AG08395 (cell line): ENCODE measurements around the gene APOL3.
"Not testable (repeated sequence)": the region's sequence is repeated elsewhere in the genome, so short reads cannot be mapped to it uniquely, and the experiment has no call there.

Experiments
- DNase-seq: peaks from one replicate; pipeline ENCODE4 v3.0.0; 2012; ENCODE audit warnings: mixed read lengths, low spot score

The APOL3 gene

GRCh38 chr22:36156515-36157419 lies 3.8 kb downstream of the APOL3 start:
- peak; percentile 79 for DNase-seq

DNA sequence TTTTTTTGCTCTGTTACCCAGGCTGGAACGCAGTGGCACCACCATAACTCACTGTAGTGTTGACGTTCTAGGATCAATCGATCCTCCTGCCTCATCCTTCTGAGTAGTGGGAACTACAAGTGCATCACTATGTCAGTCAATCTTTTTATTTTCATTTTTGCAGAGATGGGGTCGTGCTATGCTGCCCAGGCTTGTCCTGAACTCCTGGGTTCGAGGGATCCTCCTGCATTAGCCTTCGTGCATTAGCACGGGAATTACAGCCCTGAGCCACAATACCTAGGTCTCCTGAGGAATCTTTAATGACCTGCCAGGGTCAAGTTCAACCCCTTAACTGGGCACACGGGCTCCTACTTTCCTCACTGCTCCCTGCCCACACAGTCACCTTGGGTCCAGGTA lies 4.4 kb downstream of the APOL3 start:
- no peak for DNase-seq

DNA sequence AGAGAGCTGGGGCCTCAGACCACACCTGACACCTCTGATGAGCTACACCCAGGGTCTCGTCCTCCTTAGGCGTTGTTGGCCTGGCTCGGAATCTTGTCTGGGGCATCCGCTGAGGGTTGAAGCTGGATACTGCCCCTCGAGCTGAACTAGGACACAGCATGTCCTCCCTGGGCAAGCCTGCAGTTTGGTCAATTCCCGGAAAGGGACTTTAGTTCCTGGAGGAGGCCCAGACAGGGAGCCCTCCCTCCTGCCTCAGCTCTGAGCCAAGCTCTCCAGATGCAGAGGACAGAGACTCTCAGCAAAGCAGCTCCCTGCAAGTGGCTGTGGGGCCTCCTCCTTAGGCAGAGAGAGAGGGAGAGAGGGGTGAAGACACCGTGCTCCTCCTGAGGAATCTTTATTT lies 4.9 kb downstream of the APOL3 start:
- DNase-seq = peak; percentile 36

GRCh38 chr22:36154423-36154945 lies 6.1 kb downstream of the APOL3 start:
- no peak for DNase-seq

DNA sequence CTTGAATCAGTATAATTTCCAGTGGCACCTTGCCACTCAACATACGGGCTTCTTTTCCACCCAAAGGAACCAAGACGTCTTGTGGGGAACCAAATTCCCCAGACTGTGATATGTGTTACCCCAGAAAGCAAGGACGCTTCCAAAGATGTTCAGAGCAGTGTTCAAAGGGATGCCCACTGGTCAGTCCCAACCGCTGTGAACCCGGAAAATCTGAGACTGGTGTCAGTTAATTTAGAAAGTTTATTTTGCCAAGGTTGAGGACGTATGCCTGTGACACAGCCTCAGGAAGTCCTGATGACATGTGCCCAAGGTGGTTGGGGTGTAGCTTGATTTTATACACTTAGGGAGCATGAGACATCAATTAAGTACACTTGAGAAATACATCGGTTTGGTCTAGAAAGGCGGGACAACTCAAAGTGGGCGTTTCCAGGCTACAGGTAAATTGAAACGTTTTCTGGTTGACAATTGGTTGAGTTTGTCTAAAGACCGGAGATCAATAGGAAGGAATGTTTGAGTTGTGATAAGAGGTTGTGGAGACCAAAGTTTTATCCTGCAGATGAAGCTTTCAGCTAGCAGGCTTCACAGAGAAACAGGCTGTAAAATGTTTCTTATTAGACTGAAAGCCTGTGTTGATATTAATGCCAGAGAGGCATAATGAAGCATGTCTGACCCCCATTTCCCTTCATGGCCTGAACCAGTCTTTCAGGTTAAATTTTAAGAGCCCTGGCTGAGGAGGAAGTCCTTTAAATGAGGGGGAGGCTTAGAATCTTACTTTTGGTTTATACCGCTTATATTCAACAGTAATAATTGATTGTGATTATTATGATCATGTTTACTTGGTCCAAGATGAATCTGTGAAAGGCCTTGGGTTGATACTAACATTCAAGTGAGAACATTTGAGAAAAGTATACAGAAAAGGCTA lies 6.8 kb downstream of the APOL3 start:
- DNase-seq = no peak

DNA sequence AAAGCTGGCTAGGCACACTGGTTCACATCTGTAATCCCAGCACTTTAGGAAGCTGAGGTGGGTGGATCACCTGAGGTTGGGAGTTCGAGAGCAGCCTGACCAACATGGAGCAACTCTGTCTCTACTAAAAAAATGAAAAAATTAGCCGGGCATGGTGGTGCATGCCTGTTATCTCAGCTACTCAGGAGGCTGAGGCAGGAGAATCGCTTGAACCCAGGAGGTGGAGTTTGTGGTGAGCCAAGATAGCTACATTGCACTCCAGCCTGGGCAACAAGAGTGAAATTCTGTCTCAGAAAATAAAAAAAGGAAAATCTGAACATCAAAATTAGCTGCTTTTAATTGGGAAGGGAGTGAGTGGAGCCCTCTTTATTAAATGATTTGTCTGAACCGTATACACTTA lies 7.7 kb downstream of the APOL3 start:
- not testable (repeated sequence) for DNase-seq

DNA sequence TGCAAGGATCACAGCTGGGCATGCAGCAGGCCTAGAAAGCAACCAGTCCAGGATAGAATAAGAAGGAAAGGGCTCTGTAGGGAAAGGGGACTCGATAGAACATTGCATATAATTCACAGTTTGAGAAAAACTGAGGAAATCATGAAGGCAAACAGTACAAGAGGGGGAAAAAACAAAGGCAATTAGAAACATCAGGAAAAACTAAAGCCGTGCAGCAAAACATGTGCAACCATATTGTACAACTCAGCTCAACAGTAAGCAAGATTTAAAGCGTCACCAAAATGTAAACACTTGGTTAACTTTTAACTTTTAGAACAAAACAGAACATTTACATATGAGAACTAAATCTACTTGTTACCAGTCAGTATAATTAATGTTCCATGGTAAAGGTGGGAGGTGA lies 8.5 kb downstream of the APOL3 start:
- no peak for DNase-seq

DNA sequence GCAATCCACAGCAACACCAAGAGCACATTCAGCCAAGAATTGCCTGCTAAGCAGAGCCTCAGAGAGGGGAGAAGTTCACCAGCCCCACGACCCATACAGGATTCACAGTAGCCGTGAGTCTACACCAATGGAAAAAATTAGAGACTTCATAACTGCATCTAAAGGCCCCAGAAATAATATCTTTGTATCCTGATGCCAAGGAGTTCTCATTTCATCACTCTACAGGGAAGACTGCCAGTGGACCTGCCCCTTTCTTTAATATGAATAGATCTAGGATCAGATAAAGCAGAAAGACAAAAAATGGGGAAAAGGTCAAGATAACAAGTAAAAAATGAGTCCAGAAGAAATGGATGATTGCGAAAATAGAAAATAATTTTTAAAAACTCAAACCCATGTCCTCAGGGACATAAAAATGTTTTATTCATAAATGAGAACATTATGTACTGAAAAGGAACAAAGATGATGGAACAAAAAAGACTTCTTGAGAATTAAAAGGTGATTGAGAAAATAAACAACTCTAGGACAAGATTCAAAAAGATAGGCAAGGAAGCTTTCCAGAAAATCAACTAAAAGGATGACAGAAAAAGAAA lies 9.5 kb downstream of the APOL3 start:
- no peak for DNase-seq

DNA sequence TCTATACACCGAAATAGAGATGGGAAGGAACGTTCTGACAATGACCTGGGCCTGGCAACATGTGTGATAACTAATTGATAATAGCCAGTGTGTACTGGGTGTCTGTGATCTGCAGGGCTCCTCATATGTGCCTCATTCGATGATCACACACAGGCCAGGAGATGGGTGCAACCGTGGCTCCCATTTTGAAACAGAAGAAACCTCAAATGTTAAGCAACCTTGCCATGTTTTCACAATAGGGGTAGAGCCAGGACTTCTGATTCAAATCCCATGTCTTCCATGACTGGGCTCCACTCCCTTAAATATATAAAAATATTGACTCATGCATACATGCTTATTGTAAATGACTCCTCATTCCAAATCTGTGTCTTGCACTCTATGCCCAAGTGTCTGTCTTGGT lies 11.1 kb downstream of the APOL3 start:
- no peak for DNase-seq

- DNase-seq = no peak
Measured at GRCh38 chr22:36148411-36148810, 12.1 kb downstream of the APOL3 start.

- no peak for DNase-seq
Measured at GRCh38 chr22:36147196-36147791, 13.3 kb downstream of the APOL3 start.

DNA sequence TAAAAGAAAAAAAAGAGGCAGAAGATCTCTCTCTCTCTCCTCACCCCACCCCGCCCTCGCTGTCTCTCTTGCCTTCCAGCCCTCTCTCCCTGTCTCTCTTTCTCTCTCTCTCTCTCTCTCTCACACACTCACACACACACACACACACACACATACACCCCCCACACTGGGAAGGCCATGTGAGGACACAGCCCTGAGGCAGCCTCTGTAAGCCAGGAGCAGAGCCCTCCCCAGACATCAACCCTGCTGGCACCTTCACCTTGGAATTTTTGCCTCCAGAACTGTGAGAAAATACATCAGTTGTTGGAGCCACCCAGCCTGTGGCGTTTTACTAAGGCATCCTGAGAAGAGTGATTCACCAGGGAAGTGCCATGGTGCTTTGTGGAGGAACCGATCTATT lies 14.7 kb downstream of the APOL3 start:
- DNase-seq = no peak

DNA sequence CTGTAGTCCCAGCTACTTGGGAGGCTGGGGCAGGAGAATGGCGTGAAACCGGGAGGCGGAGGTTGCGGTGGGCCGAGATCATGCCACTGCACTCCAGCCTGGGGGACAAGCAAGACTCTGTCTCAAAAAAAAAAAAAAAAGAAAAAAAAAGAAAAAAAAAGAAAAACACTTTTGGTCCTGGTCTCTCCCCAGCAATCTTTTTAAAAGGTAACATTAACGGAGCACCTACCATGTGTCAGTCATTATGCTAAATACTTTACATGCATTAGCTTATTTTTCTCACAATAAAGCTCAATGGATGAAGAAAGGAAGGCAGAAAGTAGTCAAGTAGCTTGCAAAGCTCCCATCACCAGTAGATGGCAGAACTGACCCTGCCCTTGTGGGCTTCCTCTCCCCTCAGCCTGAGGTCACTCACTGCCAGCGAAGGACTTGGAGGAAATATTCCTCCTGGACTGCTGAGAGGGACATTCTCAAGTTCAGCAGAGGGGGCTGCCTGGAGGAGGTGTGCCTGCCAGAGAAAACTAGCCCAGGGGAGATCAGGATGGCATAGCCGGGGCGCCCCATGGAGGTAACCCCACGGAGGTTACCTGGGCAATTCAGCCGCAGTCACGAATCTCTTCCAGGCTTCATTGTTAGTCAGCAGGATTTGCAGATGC lies 15.5 kb downstream of the APOL3 start:
- DNase-seq = peak; percentile 68

DNA sequence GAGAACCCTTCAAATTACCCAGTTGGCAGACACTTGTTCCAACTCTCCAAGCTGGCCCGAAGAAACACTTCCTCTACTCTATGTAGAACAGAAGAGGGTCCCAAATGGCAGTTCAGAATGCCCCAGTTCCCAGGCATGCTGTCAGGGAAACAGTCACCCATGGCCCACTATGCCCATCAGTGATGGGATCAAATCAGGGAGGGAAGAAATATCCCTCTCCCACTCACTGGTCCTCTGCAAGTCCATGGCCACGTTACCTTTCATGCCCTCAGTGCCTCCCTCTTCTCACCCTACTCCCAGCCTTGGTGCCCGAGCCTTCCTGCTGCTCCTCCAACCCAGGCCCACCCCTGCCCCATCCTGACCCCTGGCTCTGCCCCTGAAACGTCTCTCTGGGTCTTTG lies 16.6 kb downstream of the APOL3 start:
- DNase-seq = no peak

DNA sequence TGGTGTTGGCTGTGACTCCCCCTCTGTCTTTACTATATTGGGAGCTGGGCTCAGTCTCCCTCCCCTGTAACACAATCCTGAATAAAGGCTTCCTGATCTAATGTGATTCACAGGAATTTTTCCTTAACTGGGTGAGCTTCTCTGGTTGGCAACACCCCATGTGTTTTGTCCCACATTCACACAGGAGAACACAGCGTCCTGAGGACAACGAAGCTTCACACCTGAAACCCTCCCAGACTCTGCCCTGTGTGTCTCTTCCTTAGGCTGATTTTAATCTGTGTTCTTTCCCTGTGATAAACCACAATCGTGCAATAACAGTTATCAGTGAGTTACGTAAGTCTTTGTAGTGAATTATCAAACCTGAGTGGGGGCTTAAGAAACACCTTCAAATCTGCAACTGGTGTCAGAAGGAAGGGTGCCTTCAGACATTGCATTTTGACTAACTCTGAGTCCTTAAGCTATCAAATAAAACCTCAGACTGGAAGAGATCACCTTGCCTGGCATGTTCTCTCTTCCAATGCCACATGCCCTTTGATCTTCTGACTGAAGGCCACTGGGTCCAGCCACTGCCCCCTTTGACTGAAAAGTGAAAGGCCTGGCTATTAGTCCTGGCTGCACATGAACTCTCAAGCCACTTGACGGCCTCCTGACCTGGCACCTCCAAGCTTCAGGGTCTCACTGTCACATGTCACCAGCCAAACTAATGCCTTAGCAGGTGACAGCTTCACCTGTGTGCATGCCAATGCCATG lies 17.3 kb downstream of the APOL3 start:
- DNase-seq = no peak

- no peak for DNase-seq
Measured at GRCh38 chr22:36141481-36141880, 19.1 kb downstream of the APOL3 start.

- not testable (repeated sequence) for DNase-seq
Measured at GRCh38 chr22:36138709-36139108, 21.8 kb downstream of the APOL3 start.

GRCh38 chr22:36136988-36137387 lies 23.6 kb downstream of the APOL3 start:
- DNase-seq = no peak

GRCh38 chr22:36136475-36136874 lies 24.1 kb downstream of the APOL3 start:
- peak; percentile 50 for DNase-seq

DNA sequence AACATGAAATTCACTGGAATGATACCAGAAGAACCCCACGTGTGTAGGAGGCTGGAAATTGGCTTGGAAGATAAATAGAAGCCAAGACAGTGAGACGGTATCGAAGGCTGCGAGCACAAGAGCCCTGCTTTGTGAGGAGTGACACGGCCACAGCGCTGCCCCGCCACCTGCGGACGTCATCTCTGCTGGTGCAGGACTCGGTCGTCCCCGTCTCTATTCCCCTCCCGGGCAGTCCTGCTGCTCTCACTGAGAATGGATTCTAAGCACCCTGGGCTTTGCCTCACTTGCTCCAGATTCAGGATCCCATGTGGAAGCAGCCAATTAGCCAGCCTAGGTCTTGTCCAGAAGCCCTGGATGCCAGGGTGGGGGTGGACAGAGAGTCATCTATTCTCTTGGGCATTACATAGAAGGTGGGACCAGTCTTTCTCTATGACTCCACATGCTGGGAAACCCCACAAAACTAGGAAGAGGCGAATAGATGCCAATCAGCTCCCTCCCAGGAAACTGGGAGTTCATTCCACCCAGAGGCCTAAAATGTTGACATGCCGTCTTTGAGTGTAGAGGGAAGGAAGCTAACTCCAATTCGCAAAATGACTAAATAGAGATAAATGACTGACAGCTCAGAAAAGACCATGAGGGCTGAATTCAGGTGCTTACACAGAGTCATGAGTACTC lies 25.1 kb downstream of the APOL3 start:
- DNase-seq = no peak
